Stimulated activated CD4-positive, alpha-beta T cell treated with anti-CD3 and anti-CD28 coated beads, Interleukin-2, amount 100 ng/mL, for 4 hours (primary cell): ENCODE data around the gene WAC.
A peak's percentile ranks its signal among the peaks of the same experiment; 100 is the strongest.

Source experiments
- DNase-seq: peaks from one replicate; pipeline ENCODE4 v3.0.0-alpha.2; 2020; ENCODE audit warnings: low read depth

The WAC gene

GRCh38 chr10:28533571-28534304 lies 820 bp downstream of the WAC start:
- peak; percentile 52 for DNase-seq

- no peak for DNase-seq
These were observed 2.9 kb downstream of the WAC start for GRCh38 chr10:28535846-28536245.

GRCh38 chr10:28538595-28538994 lies 5.7 kb downstream of the WAC start:
- DNase-seq = no peak

- no peak for DNase-seq
These were observed 7.2 kb downstream of the WAC start for GRCh38 chr10:28540145-28540544.

GRCh38 chr10:28541717-28542365 lies 8.9 kb downstream of the WAC start:
- no peak for DNase-seq

- no peak for DNase-seq
These were observed 9.8 kb downstream of the WAC start for GRCh38 chr10:28542728-28543127.

GRCh38 chr10:28544058-28544457 lies 11.1 kb downstream of the WAC start:
- no peak for DNase-seq

GRCh38 chr10:28545967-28546644 lies 13.2 kb downstream of the WAC start:
- DNase-seq = no peak

- no peak for DNase-seq
These were observed 16.0 kb downstream of the WAC start for GRCh38 chr10:28548781-28549498.

GRCh38 chr10:28551086-28551485 lies 18.2 kb downstream of the WAC start:
- DNase-seq = no peak

- no peak for DNase-seq
These were observed 19.9 kb downstream of the WAC start for GRCh38 chr10:28552775-28553174.

GRCh38 chr10:28554009-28554408 lies 21.1 kb downstream of the WAC start:
- no peak for DNase-seq

GRCh38 chr10:28554952-28555351 lies 22.0 kb downstream of the WAC start:
- DNase-seq = no peak

- no peak for DNase-seq
These were observed 22.4 kb downstream of the WAC start for GRCh38 chr10:28555358-28555757.

GRCh38 chr10:28556142-28556541 lies 23.2 kb downstream of the WAC start:
- no peak for DNase-seq

- DNase-seq = no peak
These were observed 25.3 kb downstream of the WAC start for GRCh38 chr10:28558186-28558585.

- no peak for DNase-seq
These were observed 26.1 kb downstream of the WAC start for GRCh38 chr10:28558923-28559508.

- no peak for DNase-seq
These were observed 26.7 kb downstream of the WAC start for GRCh38 chr10:28559618-28560017.

GRCh38 chr10:28560617-28561016 lies 27.7 kb downstream of the WAC start:
- DNase-seq = no peak

GRCh38 chr10:28561531-28561930 lies 28.6 kb downstream of the WAC start:
- DNase-seq = no peak

GRCh38 chr10:28564905-28565304 lies 32.0 kb downstream of the WAC start:
- no peak for DNase-seq

- no peak for DNase-seq
These were observed 33.6 kb downstream of the WAC start for GRCh38 chr10:28566458-28567015.
